ENCODE measurements around the gene LAMA3. TPM values are rescaled to one million over a fixed set of nuclear protein-coding genes. Genes with fewer than 3 reads are reported as not detected.

Gene LAMA3
- total RNA-seq, 3 donors from 2014 or later: 0.08 to 0.20 (median 0.11) TPM

- H3K36me3 Mint-ChIP-seq (ENCODE audit: insufficient read depth): no peaks in the 10 kb centered on the region
- peaks cover 23% of the 10 kb centered on the region for H3K4me1 Mint-ChIP-seq (ENCODE audit: low read depth)
- H3K9me3 Mint-ChIP-seq: peaks cover 3% of the 10 kb centered on the region
- H3K4me3 Mint-ChIP-seq: no peak overlapping the region
- ATAC-seq: no peak
- no peaks in the 10 kb centered on the region for H3K27me3 Mint-ChIP-seq (ENCODE audit: low read depth)
- DNase-seq: no peak
Measured at GRCh38 chr18:23884681-23885375, 195.6 kb downstream of the LAMA3 start.

- H3K36me3 Mint-ChIP-seq (ENCODE audit: insufficient read depth): no peaks in the 10 kb centered on the region
- peak; percentile 61 to 79 for ATAC-seq
- H3K4me3 Mint-ChIP-seq: no peak overlapping the region
- no peaks in the 10 kb centered on the region for H3K27me3 Mint-ChIP-seq (ENCODE audit: low read depth)
- H3K9me3 Mint-ChIP-seq: peaks cover 3% of the 10 kb centered on the region
- peaks cover 23% of the 10 kb centered on the region for H3K4me1 Mint-ChIP-seq (ENCODE audit: low read depth)
- DNase-seq: no peak
Measured at GRCh38 chr18:23885750-23886149, 196.5 kb downstream of the LAMA3 start.

DNA sequence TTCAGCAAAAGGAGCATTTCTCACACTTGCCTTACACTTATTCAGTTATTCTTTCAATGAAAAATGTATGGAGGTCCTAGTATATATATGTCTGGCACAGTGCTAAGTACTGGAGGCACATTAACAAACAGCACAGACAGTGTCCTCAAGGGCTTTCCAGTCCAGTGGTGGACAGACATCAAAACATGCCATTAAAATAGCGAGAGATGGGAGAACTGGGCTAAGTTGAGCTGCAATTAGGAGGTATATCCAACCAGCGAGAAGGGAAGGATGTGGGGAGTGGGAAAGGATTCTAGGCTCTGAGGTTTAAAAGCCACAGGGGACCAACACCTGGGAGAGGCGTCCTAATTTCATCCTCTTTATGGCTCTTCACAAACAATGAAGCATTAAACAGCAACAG lies 197.8 kb downstream of the LAMA3 start:
- H3K27me3 Mint-ChIP-seq (ENCODE audit: low read depth): no peaks in the 10 kb centered on the region
- H3K9me3 Mint-ChIP-seq: peaks cover 3% of the 10 kb centered on the region
- peaks cover 23% of the 10 kb centered on the region for H3K4me1 Mint-ChIP-seq (ENCODE audit: low read depth)
- H3K4me3 Mint-ChIP-seq: no peak overlapping the region
- H3K36me3 Mint-ChIP-seq (ENCODE audit: insufficient read depth): no peaks in the 10 kb centered on the region
- ATAC-seq: no peak
- no peak for DNase-seq

GRCh38 chr18:23887493-23887892 lies 198.2 kb downstream of the LAMA3 start:
- Mint-ChIP-seq H3K36me3 (ENCODE audit: insufficient read depth) (no peaks in the 10 kb centered on the region), H3K4me3 (no peak overlapping the region), H3K9me3 (peaks cover 3% of the 10 kb centered on the region), H3K4me1 (ENCODE audit: low read depth) (peaks cover 23% of the 10 kb centered on the region), H3K27me3 (ENCODE audit: low read depth) (no peaks in the 10 kb centered on the region)
- DNase-seq (no peak), ATAC-seq (no peak)

- ATAC-seq (no peak), DNase-seq (no peak)
- Mint-ChIP-seq H3K4me3 (no peak overlapping the region), H3K4me1 (ENCODE audit: low read depth) (peaks cover 23% of the 10 kb centered on the region), H3K36me3 (ENCODE audit: insufficient read depth) (no peaks in the 10 kb centered on the region), H3K27me3 (ENCODE audit: low read depth) (no peaks in the 10 kb centered on the region), H3K9me3 (peaks cover 3% of the 10 kb centered on the region)
Measured at GRCh38 chr18:23888881-23889280, 199.6 kb downstream of the LAMA3 start.

DNA sequence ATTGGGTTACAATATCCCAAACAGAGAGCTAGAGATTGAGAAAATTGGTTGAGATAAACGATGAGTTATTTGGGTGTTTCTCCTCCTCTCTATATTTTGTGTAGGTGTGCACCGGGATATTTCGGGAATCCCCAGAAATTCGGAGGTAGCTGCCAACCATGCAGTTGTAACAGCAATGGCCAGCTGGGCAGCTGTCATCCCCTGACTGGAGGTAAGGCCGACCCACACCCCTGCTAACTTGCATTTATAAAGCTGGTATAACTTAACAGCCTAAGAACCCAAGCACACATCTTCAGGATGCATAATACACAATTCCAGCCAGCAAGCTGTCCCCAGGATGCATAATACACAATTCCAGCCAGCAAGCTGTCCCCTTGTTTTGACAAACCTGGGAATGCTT lies 200.7 kb downstream of the LAMA3 start:
- Mint-ChIP-seq H3K4me1 (ENCODE audit: low read depth) (peaks cover 17% of the 10 kb centered on the region), H3K4me3 (no peak overlapping the region), H3K9me3 (peaks cover 3% of the 10 kb centered on the region), H3K27me3 (ENCODE audit: low read depth) (no peaks in the 10 kb centered on the region), H3K36me3 (ENCODE audit: insufficient read depth) (no peaks in the 10 kb centered on the region)
- ATAC-seq (no peak), DNase-seq (no peak)

- H3K4me3 Mint-ChIP-seq: no peak overlapping the region
- peaks cover 3% of the 10 kb centered on the region for H3K9me3 Mint-ChIP-seq
- ATAC-seq (no peak), DNase-seq (no peak)
- H3K4me1 Mint-ChIP-seq (ENCODE audit: low read depth): peaks cover 12% of the 10 kb centered on the region
- H3K27me3 Mint-ChIP-seq (ENCODE audit: low read depth): no peaks in the 10 kb centered on the region
- H3K36me3 Mint-ChIP-seq (ENCODE audit: insufficient read depth): no peaks in the 10 kb centered on the region
Measured at GRCh38 chr18:23890589-23890988, 201.3 kb downstream of the LAMA3 start.

DNA sequence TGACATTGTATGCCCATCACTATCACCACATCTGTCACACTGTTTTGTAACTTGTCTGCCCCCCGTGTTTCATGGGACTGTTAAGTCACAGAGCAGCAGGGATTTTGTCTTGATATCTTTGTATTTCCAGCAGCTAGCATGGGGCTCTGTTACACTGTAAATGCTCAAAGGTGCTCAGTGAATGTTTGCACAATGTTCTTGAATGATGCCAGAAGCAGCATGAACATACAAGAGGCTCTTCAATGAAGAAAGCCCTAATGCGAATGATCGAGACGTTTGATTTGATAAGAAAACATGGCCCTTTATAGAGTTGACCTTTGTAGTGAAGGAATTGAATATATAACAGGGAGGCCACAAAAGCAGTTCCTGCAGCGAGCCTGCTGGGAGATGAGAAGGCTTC lies 204.4 kb downstream of the LAMA3 start:
- H3K27me3 Mint-ChIP-seq (ENCODE audit: low read depth): no peaks in the 10 kb centered on the region
- no peaks in the 10 kb centered on the region for H3K9me3 Mint-ChIP-seq
- DNase-seq (no peak), ATAC-seq (no peak)
- H3K4me3 Mint-ChIP-seq: no peak overlapping the region
- no peaks in the 10 kb centered on the region for H3K4me1 Mint-ChIP-seq (ENCODE audit: low read depth)
- H3K36me3 Mint-ChIP-seq (ENCODE audit: insufficient read depth): no peaks in the 10 kb centered on the region

DNA sequence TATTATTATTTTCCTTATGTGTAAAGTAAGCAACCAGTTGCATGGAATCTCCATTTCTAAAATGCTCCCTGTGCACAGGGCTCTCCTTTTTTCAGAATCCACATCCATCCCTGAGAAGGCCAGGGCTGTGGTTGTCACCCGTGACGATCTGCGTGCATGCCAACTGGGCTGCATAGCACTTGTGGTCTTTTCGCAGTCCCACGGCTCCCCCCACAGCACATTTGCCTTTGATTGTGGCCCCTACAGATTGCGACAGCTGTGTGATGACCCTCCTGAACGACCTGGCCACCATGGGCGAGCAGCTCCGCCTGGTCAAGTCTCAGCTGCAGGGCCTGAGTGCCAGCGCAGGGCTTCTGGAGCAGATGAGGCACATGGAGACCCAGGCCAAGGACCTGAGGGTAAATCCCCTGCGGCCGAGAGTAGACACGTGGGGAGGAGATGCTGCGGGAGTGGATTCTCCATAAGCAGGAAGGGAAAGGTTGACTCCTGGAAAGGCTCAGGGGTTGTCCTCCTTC lies 205.5 kb downstream of the LAMA3 start:
- H3K4me1 Mint-ChIP-seq (ENCODE audit: low read depth): no peaks in the 10 kb centered on the region
- no peaks in the 10 kb centered on the region for H3K36me3 Mint-ChIP-seq (ENCODE audit: insufficient read depth)
- no peak for DNase-seq
- no peak for ATAC-seq
- no peaks in the 10 kb centered on the region for H3K9me3 Mint-ChIP-seq
- no peaks in the 10 kb centered on the region for H3K27me3 Mint-ChIP-seq (ENCODE audit: low read depth)
- H3K4me3 Mint-ChIP-seq: no peak overlapping the region

DNA sequence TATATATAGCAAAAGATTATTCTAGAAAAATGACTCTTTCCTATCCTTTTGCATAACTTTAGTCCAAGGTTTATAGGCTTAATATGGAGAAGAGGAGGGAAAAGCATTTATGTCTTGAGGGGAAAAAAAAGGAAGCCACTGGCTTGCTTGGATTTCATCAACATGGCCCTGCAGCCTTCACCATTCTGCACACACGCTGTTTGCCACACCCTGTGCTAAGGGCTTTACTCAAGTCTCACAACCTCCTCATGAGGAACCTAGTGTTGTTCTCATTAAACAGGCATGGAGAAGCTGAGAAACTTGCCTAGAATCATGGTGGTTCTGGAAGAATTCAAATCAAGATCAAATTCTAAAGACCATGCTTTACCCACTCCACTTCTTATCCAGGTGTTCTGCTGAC lies 208.0 kb downstream of the LAMA3 start:
- Mint-ChIP-seq H3K4me3 (no peak overlapping the region), H3K27me3 (ENCODE audit: low read depth) (no peaks in the 10 kb centered on the region), H3K4me1 (ENCODE audit: low read depth) (peaks cover 3% of the 10 kb centered on the region), H3K9me3 (no peaks in the 10 kb centered on the region), H3K36me3 (ENCODE audit: insufficient read depth) (no peaks in the 10 kb centered on the region)
- DNase-seq (no peak), ATAC-seq (no peak)

- DNase-seq (no peak), ATAC-seq (no peak)
- H3K4me1 Mint-ChIP-seq (ENCODE audit: low read depth): peaks cover 3% of the 10 kb centered on the region
- no peaks in the 10 kb centered on the region for H3K9me3 Mint-ChIP-seq
- H3K4me3 Mint-ChIP-seq: no peak overlapping the region
- H3K27me3 Mint-ChIP-seq (ENCODE audit: low read depth): no peaks in the 10 kb centered on the region
- H3K36me3 Mint-ChIP-seq (ENCODE audit: insufficient read depth): no peaks in the 10 kb centered on the region
Measured at GRCh38 chr18:23897733-23898132, 208.5 kb downstream of the LAMA3 start.

GRCh38 chr18:23900994-23901393 lies 211.7 kb downstream of the LAMA3 start:
- peaks cover 3% of the 10 kb centered on the region for H3K4me1 Mint-ChIP-seq (ENCODE audit: low read depth)
- H3K36me3 Mint-ChIP-seq (ENCODE audit: insufficient read depth): no peaks in the 10 kb centered on the region
- H3K4me3 Mint-ChIP-seq: no peak overlapping the region
- no peaks in the 10 kb centered on the region for H3K27me3 Mint-ChIP-seq (ENCODE audit: low read depth)
- no peaks in the 10 kb centered on the region for H3K9me3 Mint-ChIP-seq
- DNase-seq (no peak), ATAC-seq (no peak)

GRCh38 chr18:23902396-23902795 lies 213.1 kb downstream of the LAMA3 start:
- Mint-ChIP-seq H3K4me1 (ENCODE audit: low read depth) (peaks cover 3% of the 10 kb centered on the region), H3K9me3 (no peaks in the 10 kb centered on the region), H3K36me3 (ENCODE audit: insufficient read depth) (no peaks in the 10 kb centered on the region)

DNA sequence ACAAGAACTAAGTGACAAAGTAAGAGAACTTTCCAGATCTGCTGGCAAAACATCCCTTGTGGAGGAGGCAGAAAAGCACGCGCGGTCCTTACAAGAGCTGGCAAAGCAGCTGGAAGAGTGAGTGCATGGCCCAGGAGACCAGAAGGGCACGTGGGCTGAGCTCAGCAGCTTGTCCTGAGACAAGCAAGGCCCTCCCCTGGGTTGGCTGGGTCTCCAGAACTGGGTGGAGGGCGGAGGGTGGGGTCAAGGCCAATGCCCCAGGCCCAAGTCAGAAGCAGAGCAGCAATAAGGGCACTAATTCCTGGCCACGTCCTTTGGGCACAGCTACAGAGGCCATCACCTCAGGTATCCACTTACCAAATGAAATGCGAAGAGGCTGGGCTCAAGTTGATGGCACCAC lies 214.7 kb downstream of the LAMA3 start:
- Mint-ChIP-seq H3K36me3 (ENCODE audit: insufficient read depth) (no peaks in the 10 kb centered on the region), H3K4me1 (ENCODE audit: low read depth) (peaks cover 3% of the 10 kb centered on the region), H3K27me3 (ENCODE audit: low read depth) (no peaks in the 10 kb centered on the region), H3K9me3 (no peaks in the 10 kb centered on the region), H3K4me3 (no peak overlapping the region)
- no peak for DNase-seq
- ATAC-seq: no peak

More at GRCh38 chr18:23902396-23902795, 213.1 kb downstream of the LAMA3 start:
- H3K27me3 Mint-ChIP-seq (ENCODE audit: low read depth): no peaks in the 10 kb centered on the region
- DNase-seq (no peak), ATAC-seq (no peak)
- H3K4me3 Mint-ChIP-seq: no peak overlapping the region

GRCh38 chr18:23906658-23907057 lies 217.4 kb downstream of the LAMA3 start:
- H3K4me1 Mint-ChIP-seq (ENCODE audit: low read depth): no peaks in the 10 kb centered on the region

More at GRCh38 chr18:23906658-23907057, 217.4 kb downstream of the LAMA3 start:
- no peak for DNase-seq
- Mint-ChIP-seq H3K9me3 (no peaks in the 10 kb centered on the region), H3K36me3 (ENCODE audit: insufficient read depth) (no peaks in the 10 kb centered on the region), H3K4me3 (no peak overlapping the region), H3K27me3 (ENCODE audit: low read depth) (no peaks in the 10 kb centered on the region)
- no peak for ATAC-seq

Data from activated T-cell treated with anti-CD3 and anti-CD28 coated beads, Interleukin-2, amount 50 U/mL, for 4 hours (primary cell).